Suprapubic skin (tissue), 3 donors: ENCODE data around the gene NR6A1.

Experiments used
- CTCF ChIP-seq, 2 donors: fragments of 200-600 bp in 1 of 2; fragments of 450-650 bp in 1 of 2; sonication (generic) in 1 of 2; IDR thresholded peaks; one replicate each; pipeline ENCODE4 v1.5.1; 2016 to 2019; ENCODE audit warnings: antibody characterized with exemption in 2 of 2, mild to moderate bottlenecking in 1 of 2, moderate library complexity in 1 of 2
- POLR2A ChIP-seq, 2 donors: fragments of 450-650 bp; IDR thresholded peaks; one replicate each; pipeline ENCODE4 v1.6.1; 2017; ENCODE audit warnings: antibody characterized with exemption in 2 of 2, mild to moderate bottlenecking in 2 of 2, moderate library complexity in 2 of 2

- TF ChIP-seq POLR2A (IDR thresholded peaks at IDR 0.05) (no peak), CTCF (IDR thresholded peaks at IDR 0.05) (no peak)
Measured at GRCh38 chr9:124489222-124489621, 281.9 kb downstream of the NR6A1 start.
